Heart left ventricle (tissue), 13 donors: ENCODE measurements around the gene DTX3.

Experiments used
- CTCF ChIP-seq, 12 donors: fragments of 200-600 bp; sonication (generic) in 4 of 12; IDR thresholded peaks; one replicate each; pipeline versions ENCODE4 v1.5.0 to v1.8.0; 2018 to 2022; ENCODE audit warnings: antibody characterized with exemption in 12 of 12, mild to moderate bottlenecking in 5 of 12
- POLR2A ChIP-seq, 2 donors: fragments of 450-650 bp; IDR thresholded peaks; one replicate each; pipeline ENCODE4 v1.6.1; 2017; ENCODE audit warnings: antibody characterized with exemption in 2 of 2, mild to moderate bottlenecking in 2 of 2, moderate library complexity in 2 of 2
- donor health status: ischemic (EF 13 %, LVEDD 7.1; RV severe dilation, severe dysfunction).
- donor health status: DM: no; HTN: yes; CAD: no.
- donor health status: DM: no; HTN: no; CAD: no.
- donor health status: ischemic (EF 25% LVEDD 6.9; RV normal size, moderate dysfunction).
- donor health status: ischemic (EF 25% LVEDD 5.7; RV mildly dilated, moderate dysfunction).
- donor health status: ischemic (EF 35%, LVEDD 5.7; RV mildly dilated, moderate dysfunction).
- donor health status: nonischemic (EF 11% LVEDD 7.7; RV severe dilation, severe dysfunction).
- donor health status: DM: yes; HTN: yes; CAD: no.
- donor health status: PGD.
- donor health status: ischemic (EF 29% LVEDD 5.4; RV normal size, mild dysfunction).
- donor health status: nonischemic (EF 23%, LVEDD 6.1; RV moderate dilation, normal function).

- no peak for TF ChIP-seq POLR2A (IDR thresholded peaks at IDR 0.05)
- TF ChIP-seq CTCF (IDR thresholded peaks at IDR 0.05) = no peak
Measured at GRCh38 chr12:57563358-57563757, 41.3 kb upstream of the DTX3 start.
